ENCODE measurements around the gene PLPPR2.

DNA sequence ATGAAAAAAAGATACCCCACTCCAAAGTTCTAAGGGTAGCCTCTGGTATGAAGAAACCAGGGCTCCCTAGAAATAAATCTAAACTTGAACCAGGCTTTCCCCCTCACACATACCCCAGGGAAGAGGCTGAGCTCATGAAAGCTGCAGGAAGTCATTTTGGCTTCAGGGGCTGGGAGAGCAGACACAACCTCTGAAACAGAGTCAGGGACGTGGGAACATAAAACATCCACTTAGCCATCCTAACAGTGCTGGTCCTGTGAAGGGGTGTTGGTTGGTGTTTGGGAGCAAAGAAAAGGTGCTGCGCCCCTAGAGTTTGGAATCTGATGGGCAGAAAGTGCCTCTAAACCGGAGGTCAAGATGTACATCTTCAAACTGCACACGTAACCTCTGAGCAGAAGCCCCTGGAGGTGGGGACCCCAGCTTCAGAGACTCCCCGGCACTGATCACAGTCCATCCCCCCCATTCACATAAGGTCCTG lies 31.6 kb upstream of the PLPPR2 start:
- TF ChIP-seq CTCF (IDR thresholded peaks at IDR 0.05) (no peak), ZFX (IDR thresholded peaks at IDR 0.05; ENCODE audit: borderline replicate concordance) (no peak)

Measured in 22Rv1 (cell line).